ENCODE data around the gene B3GALT4. TPM values are rescaled to one million over a fixed set of nuclear protein-coding genes. Genes with fewer than 3 reads are reported as not detected.
A peak's percentile ranks its signal among the peaks of the same experiment; 100 is the strongest.

The B3GALT4 gene
- total and polyA plus RNA-seq, 2 of the 13 experiments (the other 11 are each of a cell fraction or from before 2014, with no cell fraction given): 0.04 to 0.27 TPM

DNA sequence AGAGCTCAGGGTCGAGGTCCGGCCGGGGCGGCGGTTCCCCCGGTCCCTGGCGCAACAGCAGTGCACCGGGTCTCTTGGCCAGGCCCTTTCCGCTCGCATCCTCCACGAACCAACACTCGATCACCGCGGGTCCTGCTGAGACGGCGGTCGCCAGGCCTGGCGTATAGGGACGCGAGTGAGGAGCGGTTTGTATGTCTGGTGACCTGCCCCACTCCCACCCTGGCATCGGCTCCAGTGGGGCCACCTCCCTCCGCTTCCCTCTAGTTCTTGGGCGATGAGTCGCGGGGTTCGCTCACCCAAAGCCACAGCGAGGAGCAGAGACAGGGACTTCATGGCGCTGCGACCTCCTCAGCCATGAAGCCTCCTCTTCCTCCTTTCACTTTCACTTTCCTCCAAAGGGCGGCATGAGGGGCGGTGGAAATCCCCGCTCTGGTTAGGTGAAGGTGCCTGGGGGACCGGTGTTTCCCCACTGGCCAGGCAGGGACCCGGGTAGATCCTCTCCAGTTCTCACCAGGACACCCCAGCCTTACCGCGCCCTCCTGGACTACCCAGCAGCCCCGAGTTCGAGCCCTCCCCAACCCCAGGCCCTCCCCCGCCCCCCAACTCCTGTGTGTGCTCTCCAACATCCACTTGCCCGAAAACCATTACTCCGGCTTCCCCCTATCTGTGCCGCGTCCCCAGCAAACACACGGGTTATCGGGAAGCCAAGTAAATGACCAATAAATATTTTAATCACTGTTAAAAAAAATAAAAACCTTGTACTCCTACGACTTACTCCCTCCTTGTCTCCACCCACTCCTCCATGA, 37.0 kb downstream of the B3GALT4 start, which contains the start of gene TAPBP (continued):
- TF ChIP-seq KAT7 (CRISPR knock-in tag; IDR thresholded peaks at IDR 0.05; ENCODE audit: borderline replicate concordance): peak; percentile 89
- TF ChIP-seq YEATS4 (CRISPR knock-in tag; IDR thresholded peaks at IDR 0.05; ENCODE audit: borderline replicate concordance): peak; percentile 85
- TF ChIP-seq EEA1 (CRISPR knock-in tag; IDR thresholded peaks at IDR 0.05; ENCODE audit: borderline replicate concordance): peak; percentile 36; the same call in 1 of the 2 replicates
- no peak for TF ChIP-seq ZNF383 (CRISPR knock-in tag; IDR thresholded peaks at IDR 0.05; ENCODE audit: borderline replicate concordance)
- no peak for TF ChIP-seq THYN1 (CRISPR knock-in tag; IDR thresholded peaks at IDR 0.05; ENCODE audit: borderline replicate concordance, low read depth)
- no peak for TF ChIP-seq ZNF30 (CRISPR knock-in tag; IDR thresholded peaks at IDR 0.05)
- 0 out of 2 replicates have a peak, but pooled peaks have one; percentile 59 for TF ChIP-seq HES4 (CRISPR knock-in tag; IDR thresholded peaks at IDR 0.05; ENCODE audit: borderline replicate concordance)
- TF ChIP-seq, protein P1, sequence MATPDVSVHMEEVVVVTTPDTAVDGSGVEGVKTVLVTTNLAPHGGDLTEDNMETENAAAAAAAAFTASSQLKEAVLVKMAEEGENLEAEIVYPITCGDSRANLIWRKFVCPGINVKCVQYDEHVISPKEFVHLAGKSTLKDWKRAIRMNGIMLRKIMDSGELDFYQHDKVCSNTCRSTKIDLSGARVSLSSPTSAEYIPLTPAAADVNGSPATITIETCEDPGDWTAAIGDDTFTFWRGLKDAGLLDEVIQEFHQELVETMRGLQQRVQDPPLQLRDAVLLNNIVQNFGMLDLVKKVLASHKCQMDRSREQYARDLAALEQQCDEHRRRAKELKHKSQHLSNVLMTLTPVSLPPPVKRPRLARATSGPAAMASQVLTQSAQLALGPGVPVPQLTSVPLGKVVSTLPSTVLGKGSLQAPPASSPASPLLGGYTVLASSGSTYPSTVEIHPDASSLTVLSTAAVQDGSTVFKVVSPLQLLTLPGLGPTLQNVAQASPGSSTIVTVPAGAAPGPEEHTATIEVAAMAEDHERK (CRISPR knock-in tag; IDR thresholded peaks at IDR 0.05; ENCODE audit: low read depth): no peak
- TF ChIP-seq ZNF207 (IDR thresholded peaks at IDR 0.05; ENCODE audit: borderline replicate concordance): no peak
- TF ChIP-seq SRSF4 (IDR thresholded peaks at IDR 0.05; ENCODE audit: low read depth, low read length, poor library complexity, severe bottlenecking): no peak
- peak; percentile 49; the same call in 1 of the 2 replicates for TF ChIP-seq REPIN1 (CRISPR knock-in tag; IDR thresholded peaks at IDR 0.05; ENCODE audit: borderline replicate concordance, low read depth)
- peak; percentile 70 for TF ChIP-seq TAF1 (CRISPR knock-in tag; IDR thresholded peaks at IDR 0.05)
- no peak for TF ChIP-seq SOX5 (CRISPR knock-in tag; IDR thresholded peaks at IDR 0.05; ENCODE audit: borderline replicate concordance)
- TF ChIP-seq, protein P2, sequence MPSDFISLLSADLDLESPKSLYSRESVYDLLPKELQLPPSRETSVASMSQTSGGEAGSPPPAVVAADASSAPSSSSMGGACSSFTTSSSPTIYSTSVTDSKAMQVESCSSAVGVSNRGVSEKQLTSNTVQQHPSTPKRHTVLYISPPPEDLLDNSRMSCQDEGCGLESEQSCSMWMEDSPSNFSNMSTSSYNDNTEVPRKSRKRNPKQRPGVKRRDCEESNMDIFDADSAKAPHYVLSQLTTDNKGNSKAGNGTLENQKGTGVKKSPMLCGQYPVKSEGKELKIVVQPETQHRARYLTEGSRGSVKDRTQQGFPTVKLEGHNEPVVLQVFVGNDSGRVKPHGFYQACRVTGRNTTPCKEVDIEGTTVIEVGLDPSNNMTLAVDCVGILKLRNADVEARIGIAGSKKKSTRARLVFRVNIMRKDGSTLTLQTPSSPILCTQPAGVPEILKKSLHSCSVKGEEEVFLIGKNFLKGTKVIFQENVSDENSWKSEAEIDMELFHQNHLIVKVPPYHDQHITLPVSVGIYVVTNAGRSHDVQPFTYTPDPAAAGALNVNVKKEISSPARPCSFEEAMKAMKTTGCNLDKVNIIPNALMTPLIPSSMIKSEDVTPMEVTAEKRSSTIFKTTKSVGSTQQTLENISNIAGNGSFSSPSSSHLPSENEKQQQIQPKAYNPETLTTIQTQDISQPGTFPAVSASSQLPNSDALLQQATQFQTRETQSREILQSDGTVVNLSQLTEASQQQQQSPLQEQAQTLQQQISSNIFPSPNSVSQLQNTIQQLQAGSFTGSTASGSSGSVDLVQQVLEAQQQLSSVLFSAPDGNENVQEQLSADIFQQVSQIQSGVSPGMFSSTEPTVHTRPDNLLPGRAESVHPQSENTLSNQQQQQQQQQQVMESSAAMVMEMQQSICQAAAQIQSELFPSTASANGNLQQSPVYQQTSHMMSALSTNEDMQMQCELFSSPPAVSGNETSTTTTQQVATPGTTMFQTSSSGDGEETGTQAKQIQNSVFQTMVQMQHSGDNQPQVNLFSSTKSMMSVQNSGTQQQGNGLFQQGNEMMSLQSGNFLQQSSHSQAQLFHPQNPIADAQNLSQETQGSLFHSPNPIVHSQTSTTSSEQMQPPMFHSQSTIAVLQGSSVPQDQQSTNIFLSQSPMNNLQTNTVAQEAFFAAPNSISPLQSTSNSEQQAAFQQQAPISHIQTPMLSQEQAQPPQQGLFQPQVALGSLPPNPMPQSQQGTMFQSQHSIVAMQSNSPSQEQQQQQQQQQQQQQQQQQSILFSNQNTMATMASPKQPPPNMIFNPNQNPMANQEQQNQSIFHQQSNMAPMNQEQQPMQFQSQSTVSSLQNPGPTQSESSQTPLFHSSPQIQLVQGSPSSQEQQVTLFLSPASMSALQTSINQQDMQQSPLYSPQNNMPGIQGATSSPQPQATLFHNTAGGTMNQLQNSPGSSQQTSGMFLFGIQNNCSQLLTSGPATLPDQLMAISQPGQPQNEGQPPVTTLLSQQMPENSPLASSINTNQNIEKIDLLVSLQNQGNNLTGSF (CRISPR knock-in tag; IDR thresholded peaks at IDR 0.05): no peak
- TF ChIP-seq HMG20A (CRISPR knock-in tag; IDR thresholded peaks at IDR 0.05; ENCODE audit: borderline replicate concordance): peak; percentile 22; the same call in 1 of the 2 replicates
- 0 out of 2 replicates have a peak, but pooled peaks have one; percentile 42 for TF ChIP-seq YEATS2 (CRISPR knock-in tag; IDR thresholded peaks at IDR 0.05; ENCODE audit: borderline replicate concordance)
- TF ChIP-seq, protein P3, sequence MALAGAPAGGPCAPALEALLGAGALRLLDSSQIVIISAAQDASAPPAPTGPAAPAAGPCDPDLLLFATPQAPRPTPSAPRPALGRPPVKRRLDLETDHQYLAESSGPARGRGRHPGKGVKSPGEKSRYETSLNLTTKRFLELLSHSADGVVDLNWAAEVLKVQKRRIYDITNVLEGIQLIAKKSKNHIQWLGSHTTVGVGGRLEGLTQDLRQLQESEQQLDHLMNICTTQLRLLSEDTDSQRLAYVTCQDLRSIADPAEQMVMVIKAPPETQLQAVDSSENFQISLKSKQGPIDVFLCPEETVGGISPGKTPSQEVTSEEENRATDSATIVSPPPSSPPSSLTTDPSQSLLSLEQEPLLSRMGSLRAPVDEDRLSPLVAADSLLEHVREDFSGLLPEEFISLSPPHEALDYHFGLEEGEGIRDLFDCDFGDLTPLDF (CRISPR knock-in tag; IDR thresholded peaks at IDR 0.05): no peak
- peak; percentile 36; the same call in 1 of the 2 replicates for TF ChIP-seq TBX2 (CRISPR knock-in tag; IDR thresholded peaks at IDR 0.05; ENCODE audit: borderline replicate concordance)
- peak; percentile 64 for TF ChIP-seq ZNF891 (CRISPR knock-in tag; IDR thresholded peaks at IDR 0.05)
- TF ChIP-seq RFX3 (CRISPR knock-in tag; IDR thresholded peaks at IDR 0.05): peak; percentile 47; the same call in 1 of the 2 replicates
- no peak for TF ChIP-seq SATB2 (CRISPR knock-in tag; IDR thresholded peaks at IDR 0.05)
- TF ChIP-seq TCF12 (IDR thresholded peaks at IDR 0.05): no peak
- TF ChIP-seq TCF12 (CRISPR knock-in tag; IDR thresholded peaks at IDR 0.05): no peak
